WERI-Rb-1 (cell line): ENCODE measurements around the gene CRTC1.
A peak's percentile ranks its signal among the peaks of the same experiment; 100 is the strongest.

Experiments used
- DNase-seq: peaks from one replicate; pipeline ENCODE4 v3.0.0-alpha.2; 2020
- H3K27ac ChIP-seq: fragments of 250-450 bp; sonication (Bioruptor Pico); 2 replicates; pipeline ENCODE4 v1.5.1; 2020; ENCODE audit warnings: mild to moderate bottlenecking, moderate library complexity
- H3K27me3 ChIP-seq: fragments of 250-450 bp; sonication (Bioruptor Pico); 2 replicates; pipeline ENCODE4 v1.5.1; 2021; ENCODE audit warnings: mild to moderate bottlenecking, low read depth, moderate library complexity; ENCODE audit not compliant: insufficient read depth, severe bottlenecking
- H3K36me3 ChIP-seq: fragments of 250-450 bp; sonication (Bioruptor Pico); 2 replicates; pipeline ENCODE4 v1.5.1; 2020; ENCODE audit warnings: mild to moderate bottlenecking, moderate library complexity
- H3K4me3 ChIP-seq: 2 replicates; pipeline ENCODE4 v1.5.1; 2011; ENCODE audit warnings: low read depth, mild to moderate bottlenecking, control low read depth, low read length
- H3K9me3 ChIP-seq: fragments of 250-450 bp; sonication (Bioruptor Pico); 2 replicates; pipeline ENCODE4 v1.5.1; 2021; ENCODE audit warnings: mild to moderate bottlenecking, moderate library complexity; ENCODE audit not compliant: severe bottlenecking
- CTCF ChIP-seq: IDR thresholded peaks from 2 replicates; pipeline ENCODE4 v1.5.1; 2011; ENCODE audit warnings: low read depth, mild to moderate bottlenecking, control low read depth, inconsistent platforms, low read length

CRTC1 gene

DNA sequence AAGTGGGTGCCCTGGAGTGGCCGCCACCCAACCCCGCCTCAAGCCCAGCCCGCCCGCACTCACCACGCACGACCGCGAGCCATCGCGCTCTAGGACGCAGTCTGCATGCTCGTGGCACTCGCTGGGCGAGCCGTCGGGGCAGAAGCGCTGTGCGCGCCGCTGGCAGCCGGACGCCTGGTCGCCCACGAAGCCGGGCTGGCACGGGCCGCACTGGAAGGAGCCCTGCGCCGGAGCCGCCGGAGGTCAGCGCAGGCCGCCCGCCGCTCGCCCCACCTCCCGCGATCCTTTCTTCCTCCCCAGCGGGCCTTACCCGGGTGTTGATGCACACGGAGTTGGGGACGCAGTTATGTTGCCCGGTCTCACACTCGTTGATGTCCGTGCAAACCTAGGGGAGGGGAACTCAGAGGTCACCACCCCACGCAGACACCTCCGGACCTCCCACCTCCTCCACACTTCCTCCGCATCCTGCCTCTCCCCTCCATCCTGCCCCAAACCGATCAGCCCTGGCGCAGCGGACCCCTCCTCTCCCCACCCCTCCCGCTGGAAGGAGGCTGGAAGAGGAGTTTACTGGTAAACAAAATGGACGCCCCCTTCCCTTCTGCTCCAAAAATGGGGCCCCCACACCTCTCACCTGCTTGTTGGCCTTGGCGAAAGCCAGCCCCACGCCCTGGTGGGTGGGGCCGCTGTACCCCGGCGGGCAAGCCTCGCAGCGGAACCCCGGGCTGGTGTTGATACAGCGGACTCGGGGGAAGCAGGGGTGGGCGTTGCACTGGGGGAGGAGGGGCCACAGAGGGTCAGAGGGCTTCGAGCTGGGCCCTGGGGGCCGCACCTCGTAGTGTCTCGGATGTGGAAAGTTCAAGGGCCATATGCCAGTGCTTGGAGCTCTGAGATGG lies 105.3 kb downstream of the CRTC1 start:
- Histone ChIP-seq H3K4me3 (no peak overlapping the region), H3K27ac (no peak overlapping the region), H3K36me3 (no peaks in the 10 kb centered on the region), H3K9me3 (peaks cover 2% of the 10 kb centered on the region), H3K27me3 (peaks cover 49% of the 10 kb centered on the region)
- no peak for TF ChIP-seq CTCF
- DNase-seq: no peak

DNA sequence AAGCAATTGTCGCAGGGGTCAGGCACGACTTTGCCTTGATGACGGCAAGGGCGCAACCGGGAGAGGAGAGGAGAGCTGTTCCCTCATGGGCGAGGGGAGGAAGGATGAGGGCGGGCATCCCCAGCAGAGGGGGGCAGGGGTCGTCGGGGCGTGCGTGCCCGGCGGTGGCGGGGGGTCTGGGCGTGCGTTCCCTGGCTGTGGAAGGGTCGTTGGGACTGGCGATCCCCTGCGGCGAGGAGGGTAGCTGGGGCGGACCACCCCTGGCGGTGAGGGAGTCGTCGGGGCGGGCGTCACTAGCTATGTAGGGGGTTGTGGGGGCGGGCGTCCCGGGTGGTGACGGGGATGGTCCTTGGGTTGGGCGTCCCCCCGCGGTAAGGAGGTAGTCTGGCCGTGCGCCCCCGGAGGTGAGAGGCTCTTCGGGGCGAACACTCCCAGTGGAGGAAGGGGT lies 106.0 kb downstream of the CRTC1 start:
- Histone ChIP-seq H3K27me3 (peaks cover 49% of the 10 kb centered on the region), H3K4me3 (peak overlapping the region; percentile 30), H3K9me3 (peaks cover 2% of the 10 kb centered on the region), H3K27ac (no peak overlapping the region), H3K36me3 (no peaks in the 10 kb centered on the region)
- DNase-seq: no peak
- TF ChIP-seq CTCF: no peak

DNA sequence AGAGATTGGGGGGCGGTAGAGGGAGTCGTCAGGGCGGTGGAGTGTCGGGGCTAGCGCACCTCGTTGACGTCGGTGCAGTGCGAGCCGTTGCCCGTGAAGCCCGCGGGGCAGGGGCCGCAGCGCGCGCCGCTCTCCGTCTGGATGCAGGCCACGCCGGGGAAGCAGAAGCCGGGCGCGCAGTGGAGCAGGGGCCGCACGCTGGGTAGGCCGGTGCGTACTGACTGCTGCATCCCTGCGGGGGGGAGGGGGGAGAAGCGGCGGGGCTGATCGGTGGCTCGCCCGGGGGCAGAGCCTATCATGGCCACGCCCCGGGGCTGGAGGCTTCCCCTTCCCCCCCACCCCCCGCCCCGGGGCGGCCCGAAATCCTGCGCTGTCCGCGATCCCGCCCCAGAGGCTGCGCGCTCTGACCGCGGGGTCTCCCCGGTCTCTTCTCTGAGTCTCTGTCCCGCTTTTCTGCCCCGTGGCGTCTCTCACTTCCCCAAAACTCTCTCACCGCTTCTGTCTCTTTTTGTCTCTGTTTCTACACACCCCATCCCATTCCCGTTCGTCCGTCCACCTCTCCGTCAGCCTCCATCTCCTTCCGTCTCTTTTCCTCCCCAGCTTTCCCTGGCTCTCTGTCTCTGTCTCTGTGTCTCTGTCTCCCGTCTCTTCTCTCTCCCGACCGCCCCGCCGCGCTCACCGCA lies 106.5 kb downstream of the CRTC1 start:
- peaks cover 49% of the 10 kb centered on the region for H3K27me3 ChIP-seq
- no peak overlapping the region for H3K27ac ChIP-seq
- TF ChIP-seq CTCF: no peak
- peaks cover 2% of the 10 kb centered on the region for H3K9me3 ChIP-seq
- H3K4me3 ChIP-seq: peak overlapping the region; percentile 42
- no peaks in the 10 kb centered on the region for H3K36me3 ChIP-seq
- peak; percentile 81 for DNase-seq

DNA sequence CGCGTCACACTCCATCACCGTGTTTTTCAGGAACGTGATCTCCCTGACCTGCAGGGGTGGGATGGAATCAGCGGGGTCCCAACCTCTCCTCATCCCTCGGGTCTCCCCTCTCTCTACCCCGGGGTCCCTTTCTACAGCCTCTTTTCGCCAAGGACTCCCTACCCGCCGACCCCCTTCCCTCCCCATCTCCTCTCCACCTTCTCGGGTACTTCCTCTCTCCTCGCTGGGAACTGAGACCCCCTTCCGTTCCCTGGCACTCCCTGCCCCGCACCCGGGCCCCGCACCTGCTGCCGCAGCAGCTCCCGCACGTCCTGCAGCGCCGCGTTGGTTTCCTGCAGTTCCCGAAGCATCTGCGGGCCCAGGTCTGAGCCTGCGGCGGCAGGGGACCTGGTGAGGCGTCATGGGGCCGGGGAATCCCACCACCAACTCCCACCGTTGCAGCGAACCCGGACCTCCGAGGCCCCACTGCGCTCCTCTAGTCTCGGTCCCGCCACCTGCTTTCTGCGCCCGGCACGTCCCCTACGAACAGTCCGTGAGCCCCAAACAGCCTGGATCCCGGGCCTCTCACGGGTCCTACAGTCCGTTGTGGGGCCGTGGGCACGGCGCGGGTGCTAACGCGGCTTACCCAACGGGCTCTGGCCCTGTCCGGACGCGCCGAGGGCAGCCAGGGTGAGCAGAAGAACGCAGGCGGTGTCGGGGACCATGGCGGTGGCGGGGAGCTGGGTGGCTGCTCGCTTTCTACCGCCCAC lies 107.3 kb downstream of the CRTC1 start, which contains the start of gene COMP:
Gene COMP, minus strand, starts transcription at position 740 of the 749 bp plus-strand sequence. Its CDS starts 36 bp downstream, at position 704.
- no peak for TF ChIP-seq CTCF
- H3K27me3 ChIP-seq: peaks cover 51% of the 10 kb centered on the region
- H3K9me3 ChIP-seq: peaks cover 2% of the 10 kb centered on the region
- no peak within 1 kb of the TSS for H3K27ac ChIP-seq
- peak within 1 kb of the TSS; percentile 42 for H3K4me3 ChIP-seq
- DNase-seq: no peak
- H3K36me3 ChIP-seq: no peaks in the 10 kb centered on the region

GRCh38 chr19:18791315-18791678 lies 107.8 kb downstream of the CRTC1 start:
- no peaks in the 10 kb centered on the region for H3K36me3 ChIP-seq
- H3K9me3 ChIP-seq: peaks cover 2% of the 10 kb centered on the region
- DNase-seq: no peak
- no peak for TF ChIP-seq CTCF
- no peak overlapping the region for H3K27ac ChIP-seq
- H3K4me3 ChIP-seq: peak overlapping the region; percentile 42
- H3K27me3 ChIP-seq: peaks cover 53% of the 10 kb centered on the region
